ENCODE data around the gene CUL1. TPM values are rescaled to one million over a fixed set of nuclear protein-coding genes. Genes with fewer than 3 reads are reported as not detected.
"Not testable (repeated sequence)": the region's sequence is repeated elsewhere in the genome, so short reads cannot be mapped to it uniquely, and the experiment has no call there.

The CUL1 gene
- polyA plus RNA-seq, 3 donors = 53.4 to 59.4 (median 59.0) TPM

DNA sequence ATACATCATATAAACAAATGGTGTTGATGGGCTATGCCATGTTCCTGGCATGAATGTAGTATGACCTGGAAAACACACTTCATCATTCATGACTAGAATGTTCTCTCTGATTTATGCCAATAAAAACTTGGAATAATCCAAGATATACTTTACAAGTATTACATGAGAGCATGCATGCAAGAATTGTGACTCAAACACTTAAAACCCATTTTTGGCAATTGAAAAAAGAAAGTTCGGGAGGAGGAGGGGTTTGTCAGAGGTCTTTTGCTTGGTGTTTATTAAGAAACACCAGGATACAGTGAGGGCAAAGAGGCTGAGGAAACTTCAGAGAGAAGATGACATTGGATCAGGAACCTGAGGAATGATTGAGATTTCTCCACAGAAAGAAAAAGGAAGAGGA, 10.2 kb upstream of the CUL1 start:
- DNase-seq = no peak

DNA sequence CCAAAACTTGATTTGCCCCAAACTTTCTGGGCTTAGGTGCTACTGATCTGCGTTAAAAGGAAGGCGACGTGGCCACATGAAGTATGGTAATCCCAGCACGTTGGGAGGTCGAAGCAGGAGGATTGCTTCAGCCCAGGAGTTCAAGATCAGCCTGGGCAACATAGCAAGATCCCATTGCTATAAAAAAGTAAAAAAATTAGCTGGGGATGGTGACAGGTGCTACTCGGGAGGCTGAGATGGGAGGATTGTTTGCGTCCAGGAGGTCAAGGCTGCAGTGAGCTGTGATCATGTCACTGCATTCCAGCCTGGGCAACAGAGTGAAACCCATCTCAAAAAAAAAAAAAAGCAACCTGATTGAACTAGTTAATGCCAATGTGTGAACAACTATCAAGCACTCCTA, 5.1 kb upstream of the CUL1 start:
- no peak for DNase-seq

GRCh38 chr7:148694631-148695030, 4.1 kb upstream of the CUL1 start:
- DNase-seq = no peak

GRCh38 chr7:148695953-148696352, 2.8 kb upstream of the CUL1 start:
- DNase-seq = no peak

DNA sequence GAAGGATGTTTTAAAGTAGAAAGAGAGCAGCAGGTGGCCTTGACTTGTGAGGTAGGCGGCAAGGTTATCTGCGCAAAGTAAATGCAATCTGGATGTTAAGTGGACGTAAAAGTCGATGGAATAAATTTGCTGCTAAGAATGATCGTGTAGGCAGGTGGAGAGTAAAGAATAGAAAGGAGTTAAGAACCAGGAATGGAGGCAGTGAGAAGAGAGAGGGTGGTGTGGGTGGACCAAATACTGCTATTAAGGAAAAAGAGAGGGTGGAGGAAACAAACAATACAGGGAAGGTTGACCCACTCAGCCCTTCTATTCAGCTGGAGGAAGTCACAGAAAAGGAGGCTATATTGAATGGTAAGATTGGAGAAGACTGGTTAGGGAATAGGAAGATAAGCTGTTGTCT, 1.9 kb upstream of the CUL1 start:
- no peak for DNase-seq

DNA sequence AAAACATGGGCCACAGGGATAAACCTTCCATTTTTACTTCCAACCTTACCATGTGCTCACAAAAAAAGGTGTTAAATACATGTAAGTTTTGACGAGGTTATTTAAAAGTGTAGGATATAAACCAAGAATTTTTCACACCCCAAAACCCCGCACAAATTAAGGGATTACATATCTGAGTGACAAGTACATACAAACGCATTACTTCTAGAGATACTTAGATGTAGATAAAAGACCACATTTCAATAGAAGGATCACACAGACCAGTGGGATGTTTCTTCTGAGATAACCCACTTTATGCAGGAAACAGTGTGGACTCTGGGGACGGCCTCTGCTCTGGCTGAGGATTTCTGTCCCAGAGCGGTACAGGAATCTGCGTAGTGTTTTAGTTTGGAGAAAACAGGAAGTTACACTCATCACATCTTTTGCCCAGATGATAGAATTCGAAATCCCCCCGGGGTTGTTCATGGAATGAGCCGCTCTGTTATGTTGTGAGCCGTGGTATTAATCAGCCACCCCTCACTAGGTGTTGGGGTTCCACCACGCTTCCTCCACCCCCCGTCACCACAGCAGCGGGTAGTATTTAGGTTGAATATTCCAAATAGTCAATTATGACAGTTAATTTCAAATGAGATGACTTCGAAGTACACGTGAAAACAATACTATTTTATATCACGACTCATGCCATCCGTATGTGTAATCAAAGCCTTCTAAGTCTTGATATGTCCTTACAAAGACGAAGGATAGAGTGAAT, 1.3 kb upstream of the CUL1 start:
- no peak for DNase-seq

DNA sequence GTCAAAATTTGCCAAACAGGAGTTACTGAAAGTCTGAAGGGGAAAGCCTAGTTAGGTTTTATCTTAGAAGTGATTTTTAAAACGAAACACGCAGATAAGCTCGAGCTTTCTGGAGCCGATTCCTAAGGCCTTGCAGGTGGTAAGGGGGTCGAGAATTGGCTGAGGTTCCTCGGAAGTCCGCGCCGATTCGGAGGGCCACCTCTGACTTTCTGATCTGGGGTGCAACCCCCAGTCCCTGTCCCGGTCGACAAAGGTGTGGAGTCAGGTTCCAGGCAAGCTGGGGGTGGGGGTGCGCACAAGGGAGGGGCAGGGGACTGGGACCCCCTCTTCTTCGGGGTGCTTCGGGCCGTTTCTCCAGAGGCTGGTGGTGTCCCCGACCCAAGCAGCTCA, 701 bp upstream of the CUL1 start:
- DNase-seq = no peak

GRCh38 chr7:148699024-148699781, 500 bp downstream of the CUL1 start:
- DNase-seq = peak; percentile 54

DNA sequence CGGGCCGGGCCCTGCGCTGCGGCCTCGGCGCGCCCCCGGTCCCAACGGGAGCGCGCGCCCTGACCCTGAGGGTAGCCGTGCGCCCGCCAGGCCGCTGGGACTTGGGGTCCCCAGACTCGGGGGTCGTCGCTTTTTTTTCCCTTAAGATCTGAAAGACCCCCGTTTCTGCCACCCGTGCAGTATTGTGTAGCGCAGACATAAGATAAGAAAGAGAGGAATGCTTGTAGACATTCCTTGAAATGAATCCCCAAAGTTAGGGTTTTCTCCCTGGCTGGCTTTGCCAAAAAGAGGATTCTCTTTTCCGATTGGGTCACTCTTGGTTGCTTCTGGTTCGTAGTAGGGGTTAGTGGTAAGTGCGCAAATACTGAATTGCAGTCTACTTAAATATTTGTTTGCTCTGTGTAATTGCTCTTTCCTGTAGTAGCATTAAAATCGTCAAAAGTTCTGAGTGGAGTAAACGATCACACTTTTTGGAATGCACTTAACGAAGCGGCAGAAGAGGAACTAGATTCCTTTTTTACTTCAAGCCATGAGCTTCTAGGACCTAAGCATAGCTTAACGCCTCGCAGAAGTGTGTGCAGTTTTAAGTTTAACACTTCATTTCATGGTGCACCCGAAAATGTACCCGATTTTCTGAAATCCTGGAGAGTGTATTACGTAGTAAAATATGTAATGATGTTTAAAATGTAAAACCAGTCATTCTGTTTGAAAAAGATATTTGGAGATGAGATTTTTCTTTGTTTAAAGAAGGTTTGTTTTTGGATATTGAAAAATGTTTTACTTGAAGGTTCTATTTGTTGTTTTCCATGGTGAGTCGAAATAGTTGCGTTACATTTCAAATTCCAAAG, 1.3 kb downstream of the CUL1 start:
- DNase-seq = no peak

- no peak for DNase-seq
These were observed 2.0 kb downstream of the CUL1 start for GRCh38 chr7:148700661-148701064.

DNA sequence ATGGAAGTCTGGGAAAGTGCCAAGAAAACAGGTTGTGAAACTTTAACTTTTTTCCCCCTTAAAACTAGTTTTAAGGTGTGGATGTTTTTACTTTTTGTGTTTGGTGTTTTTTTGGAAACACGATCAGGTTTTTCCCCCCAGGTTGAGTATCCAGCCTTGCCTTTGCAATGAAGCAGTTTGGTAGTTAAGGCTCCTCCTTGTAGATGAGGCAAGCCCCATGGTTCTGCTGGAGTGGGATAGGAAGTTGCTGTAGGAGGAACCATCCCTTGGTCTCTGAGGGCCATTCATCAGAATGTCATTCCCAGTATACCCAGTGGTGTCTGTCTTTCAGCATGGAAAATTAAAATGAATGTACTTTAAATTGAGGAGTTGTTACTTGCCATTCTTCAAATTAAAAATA, 2.7 kb downstream of the CUL1 start:
- DNase-seq = no peak

DNA sequence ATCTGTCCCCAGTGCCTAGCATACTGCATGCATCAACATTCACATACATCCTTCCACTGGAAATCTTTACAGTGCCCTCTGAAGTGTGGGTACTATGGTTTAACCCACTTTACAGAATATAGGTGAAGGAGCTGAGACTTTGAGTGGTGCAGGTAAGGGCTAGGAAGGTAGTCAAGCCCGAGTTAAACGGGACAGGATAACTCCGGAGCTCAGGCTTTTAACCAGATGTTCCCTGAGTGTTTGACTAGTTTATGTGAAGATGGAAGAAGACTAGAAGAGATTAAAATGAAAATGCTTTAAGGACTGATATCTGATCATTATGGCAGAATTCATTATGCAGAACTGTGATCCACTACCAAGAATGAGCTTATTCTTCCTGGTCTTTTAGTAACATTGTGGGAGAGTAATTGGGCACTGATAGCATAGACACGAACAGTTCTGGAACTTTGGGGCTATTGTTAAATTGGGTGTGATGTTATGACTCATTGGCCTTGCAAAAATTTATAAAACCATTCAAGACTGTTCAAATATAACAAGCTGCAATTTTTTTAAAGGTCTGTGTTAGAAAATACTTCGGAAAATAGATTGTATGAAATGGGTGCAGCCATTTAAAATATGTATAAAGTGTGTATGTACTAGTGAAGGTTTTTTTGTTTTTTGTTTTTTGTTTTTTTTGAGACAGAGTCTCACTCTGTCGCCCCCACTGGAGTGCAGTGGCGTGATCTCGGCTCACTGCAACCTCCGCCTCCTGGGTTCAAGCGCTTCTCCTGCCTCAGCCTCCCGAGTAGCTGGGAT, 4.4 kb downstream of the CUL1 start:
- DNase-seq = no peak

DNA sequence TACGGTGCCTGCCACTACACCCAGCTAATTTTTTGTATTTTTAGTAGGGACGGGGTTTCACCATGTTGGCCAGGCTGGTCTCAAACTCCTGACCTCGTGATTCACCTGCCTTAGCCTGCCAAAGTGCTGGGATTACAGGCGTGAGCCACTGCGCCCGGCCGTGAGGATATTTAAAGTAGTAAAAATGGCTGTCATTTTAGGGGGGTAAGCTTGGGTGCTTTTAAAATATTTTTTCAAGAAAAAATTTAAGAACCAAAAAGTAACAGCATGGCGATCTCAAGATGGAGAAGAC, 4.9 kb downstream of the CUL1 start:
- DNase-seq = not testable (repeated sequence)

GRCh38 chr7:148704189-148704588, 5.5 kb downstream of the CUL1 start:
- DNase-seq = no peak

GRCh38 chr7:148704970-148705369, 6.3 kb downstream of the CUL1 start:
- DNase-seq = no peak

DNA sequence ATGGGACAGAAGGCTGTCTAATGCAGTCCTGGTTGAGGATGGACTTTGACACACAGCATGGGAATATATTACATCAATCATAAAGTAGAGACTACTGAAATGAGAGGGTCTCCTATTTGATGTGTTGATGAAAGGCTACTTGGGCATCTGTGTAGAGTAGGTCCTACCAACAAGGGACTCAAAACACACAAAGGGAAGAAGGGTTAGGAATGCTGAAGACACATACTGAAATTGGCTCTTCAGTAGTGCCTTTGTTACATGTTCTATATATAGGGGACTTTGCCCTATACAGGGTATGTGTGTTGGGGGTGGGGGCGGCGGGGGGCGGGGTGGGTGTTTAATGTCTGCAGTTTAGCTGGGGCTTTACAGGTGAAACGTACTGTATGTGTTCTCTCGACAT, 7.7 kb downstream of the CUL1 start:
- DNase-seq = no peak

- DNase-seq = no peak
These were observed 9.6 kb downstream of the CUL1 start for GRCh38 chr7:148708026-148708885.

DNA sequence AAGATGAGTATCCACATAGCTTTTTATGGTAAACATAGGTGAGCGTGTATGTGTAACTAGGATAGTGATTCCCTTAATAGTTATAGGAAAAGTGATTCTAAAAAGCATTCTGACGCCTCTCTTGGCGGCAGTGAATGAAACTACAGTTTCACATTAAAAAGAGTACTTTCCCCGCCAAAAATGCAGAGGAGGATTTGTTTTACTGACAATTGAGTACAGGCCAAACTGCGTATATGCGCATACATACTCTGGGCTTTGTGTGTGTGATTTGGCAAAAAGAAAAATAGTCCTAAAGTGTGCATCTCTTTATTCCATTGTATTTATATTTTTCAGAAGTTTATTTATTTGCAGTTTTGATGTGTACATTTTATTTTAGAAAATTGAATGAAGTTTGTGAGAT, 10.3 kb downstream of the CUL1 start:
- DNase-seq = no peak

- not testable (repeated sequence) for DNase-seq
These were observed 11.7 kb downstream of the CUL1 start for GRCh38 chr7:148710426-148710825.

DNA sequence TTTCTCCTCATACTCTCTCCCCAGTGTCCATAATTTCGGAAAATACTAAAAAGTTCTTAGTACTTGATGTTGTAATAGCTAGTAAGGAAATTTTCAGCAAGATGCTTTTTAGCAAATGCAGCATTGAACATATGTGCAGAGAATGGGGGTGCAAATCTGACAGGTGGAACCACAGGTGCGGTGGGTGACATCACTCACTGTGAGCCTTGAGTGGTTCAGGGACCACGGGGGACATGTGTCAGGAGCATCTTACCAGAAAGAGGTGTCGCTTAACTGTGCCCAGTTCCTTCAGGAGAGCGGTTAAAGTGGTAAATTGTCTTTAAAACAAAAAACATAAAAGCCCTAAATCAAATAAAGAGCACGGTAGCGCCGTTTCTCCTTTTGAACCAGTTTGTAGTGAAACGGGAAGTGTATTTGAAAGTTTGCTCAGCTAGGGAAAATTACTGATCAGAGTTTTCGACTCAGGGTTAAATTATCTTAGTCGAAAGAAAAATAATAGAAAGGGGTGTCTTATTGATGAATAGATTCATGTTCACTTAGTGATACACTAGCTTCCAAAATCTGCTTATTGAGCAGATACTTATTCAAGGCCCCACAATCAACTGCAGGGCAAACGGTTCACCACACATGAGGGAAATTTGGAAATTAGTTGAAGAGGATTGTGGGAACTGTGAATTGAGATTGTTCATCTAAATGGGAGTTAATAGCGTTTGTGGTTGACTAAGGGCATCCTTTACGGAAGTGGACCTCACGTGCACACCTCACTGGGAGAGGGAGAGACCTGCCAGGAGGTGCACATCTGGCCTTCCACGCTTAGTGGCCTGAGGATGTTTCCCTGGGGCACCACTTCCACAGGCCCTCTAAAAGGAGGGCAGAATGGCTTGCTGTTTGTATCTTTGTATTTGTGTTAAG, 12.7 kb downstream of the CUL1 start:
- DNase-seq = no peak

All from renal pelvis (tissue), 4 donors.